T-helper 1 cell treated with Interleukin-12 subunit alpha and Interleukin-12 subunit beta and Interleukin-4 antibody, amounts not matched to agents 30 ng/mL and 1 ng/mL, for 36 hours (primary cell): ENCODE measurements around the gene CPS1. TPM values are rescaled to one million over a fixed set of nuclear protein-coding genes. Genes with fewer than 3 reads are reported as not detected.

Experiments
- intact Hi-C: fragments of 100-400 bp; cut with micrococcal nuclease; formaldehyde crosslinking; loops from one replicate; pipeline ENCODE4 v1.15.1; 2024
- total RNA-seq: library from RNA; stranded (reverse); gene quantifications from 2 replicates; pipeline ENCODE4 v1.2.3, GENCODE V29; 2022

CPS1 gene
- total RNA-seq, 1 donor from 2014 or later = 0.61 TPM

- intact Hi-C loops = no loop called here
These were observed 116.7 kb downstream of the CPS1 start for GRCh38 chr2:210673117-210673516.

DNA sequence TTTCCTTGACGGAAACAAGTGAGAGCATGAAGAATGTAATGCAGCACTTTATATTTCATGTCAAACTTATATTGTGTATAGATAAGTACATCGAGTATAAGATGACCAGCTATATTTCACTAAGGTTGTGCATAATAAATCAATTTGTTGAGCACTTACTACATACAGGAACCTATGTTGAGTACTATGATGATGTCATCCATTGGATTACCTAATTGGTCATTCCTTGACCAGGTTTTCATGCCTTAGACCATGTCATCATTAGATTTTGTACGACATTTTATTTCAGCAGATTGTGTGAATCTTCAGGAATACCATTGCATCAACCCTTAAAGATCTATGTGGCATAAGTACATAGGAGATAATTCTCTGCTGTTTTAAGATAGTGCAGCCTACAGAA, 119.7 kb downstream of the CPS1 start:
- intact Hi-C loops = no loop called here

DNA sequence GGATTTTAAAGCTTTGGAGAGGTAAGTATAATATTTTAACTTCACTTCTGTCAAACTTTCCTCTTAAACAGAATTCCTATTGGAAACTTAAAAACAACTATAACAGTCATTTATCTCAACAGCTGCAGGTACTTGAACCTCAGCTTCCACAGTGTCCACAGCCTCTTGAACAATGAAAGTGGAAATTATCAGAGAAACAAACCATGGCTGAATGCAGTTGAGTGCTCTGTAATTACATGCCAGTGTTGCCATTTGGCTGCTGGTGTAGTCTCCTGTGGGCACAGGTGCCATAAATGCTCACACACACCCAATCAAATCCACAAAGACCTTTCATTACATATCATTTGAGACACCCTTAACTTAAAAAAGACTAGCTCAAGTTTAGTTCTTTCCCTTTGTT, 125.1 kb downstream of the CPS1 start:
- intact Hi-C loops = no loop called here

DNA sequence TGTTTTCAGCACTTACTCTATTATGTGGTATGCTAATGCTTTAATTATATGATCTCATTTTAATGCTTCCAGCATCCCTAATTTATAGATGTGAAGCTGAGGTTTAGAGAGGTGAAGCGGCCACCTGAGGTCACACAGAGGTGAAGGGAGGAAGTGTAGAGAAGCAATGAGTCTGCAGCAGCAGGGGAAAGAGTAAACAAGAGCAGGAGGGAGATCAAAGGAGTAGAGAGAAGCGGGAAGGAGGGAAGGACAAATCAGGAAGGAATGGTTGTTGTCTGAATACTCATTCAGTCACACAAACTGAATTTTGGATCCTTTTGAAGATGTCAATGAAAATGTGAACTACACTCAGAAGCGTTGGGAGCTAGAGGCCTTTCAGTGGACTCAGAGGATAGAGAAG, 130.0 kb downstream of the CPS1 start:
- intact Hi-C loops = no loop called here

GRCh38 chr2:210687786-210688470, 131.5 kb downstream of the CPS1 start:
- intact Hi-C loops = no loop called here

GRCh38 chr2:210707900-210708299, 151.5 kb downstream of the CPS1 start:
- intact Hi-C loops = no loop called here

DNA sequence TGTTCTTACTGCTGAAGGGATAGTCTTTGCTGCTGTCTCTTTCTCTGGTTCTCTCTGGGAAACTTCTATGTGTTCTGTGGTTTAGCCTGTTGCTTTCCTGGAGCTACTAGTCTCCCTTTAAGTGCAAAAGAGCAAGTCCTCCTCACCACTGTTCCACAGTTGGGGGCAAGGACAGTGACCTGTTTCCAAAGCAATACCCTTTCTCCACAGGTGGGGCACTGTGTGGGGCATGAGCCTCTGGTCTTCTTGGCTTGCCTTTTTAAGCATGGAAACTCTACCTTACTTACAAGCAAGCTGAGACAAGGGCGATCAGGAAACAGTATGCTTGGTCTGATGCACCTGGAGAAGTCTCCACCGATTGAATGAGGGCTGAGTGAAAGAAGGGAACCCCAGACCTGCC, 156.7 kb downstream of the CPS1 start:
- intact Hi-C loops = no loop called here

DNA sequence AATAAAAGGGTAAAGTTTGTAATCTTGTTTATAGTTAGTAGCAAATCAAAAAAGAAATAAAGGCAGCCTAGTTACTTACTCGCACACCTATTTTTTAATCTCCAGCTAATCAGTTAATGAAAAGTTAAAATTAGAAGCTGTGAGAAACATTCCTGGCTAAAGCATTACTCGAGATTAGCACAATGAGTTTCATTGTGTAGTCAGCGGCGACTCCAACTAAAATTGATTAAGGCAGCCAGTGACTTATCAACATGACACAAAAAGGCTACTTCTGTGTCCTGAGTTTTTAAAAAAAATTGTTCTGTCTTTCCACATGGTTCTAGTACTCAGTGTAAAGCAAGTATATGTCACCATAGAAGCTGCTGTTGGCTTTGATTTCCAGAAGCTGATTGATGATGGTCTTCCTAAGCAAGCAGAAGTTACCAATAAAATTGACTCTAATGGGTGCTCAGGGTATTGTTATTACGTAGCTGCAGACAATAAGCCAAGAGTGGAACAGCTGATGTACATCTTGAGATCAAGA, 159.2 kb downstream of the CPS1 start:
- intact Hi-C loops = no loop called here

GRCh38 chr2:210718503-210718902, 162.1 kb downstream of the CPS1 start:
- intact Hi-C loops = no loop called here

DNA sequence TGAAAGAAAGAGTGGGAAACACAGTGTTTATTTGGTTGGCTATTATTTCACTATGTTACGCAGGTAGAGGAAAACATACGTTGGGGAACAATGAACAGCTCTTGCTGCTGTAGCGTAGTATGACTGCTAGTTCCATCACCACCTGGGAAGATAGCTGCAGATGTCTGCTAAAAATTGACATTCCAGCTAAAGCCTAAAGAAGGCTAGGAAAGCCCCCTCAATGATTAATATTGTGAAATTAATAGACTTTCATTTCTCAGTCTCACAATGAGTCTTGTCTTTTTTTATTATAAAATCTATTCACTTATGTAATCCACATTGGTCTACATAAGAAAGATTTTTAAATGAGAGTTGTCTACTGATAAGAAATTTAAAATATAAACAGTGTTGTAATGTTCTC, 165.7 kb downstream of the CPS1 start:
- intact Hi-C loops = no loop called here

GRCh38 chr2:210727549-210727948, 171.2 kb downstream of the CPS1 start:
- intact Hi-C loops = no loop called here

Other genes starting within 250 kb of the CPS1 start
- gene MYL1, start 241.4 kb upstream of the CPS1 start, total RNA-seq = not detected in 2 replicates
- gene LANCL1, start 79.8 kb upstream of the CPS1 start, total RNA-seq = 36.6 and 36.8 TPM in 2 replicates